CD4-positive, CD25-positive, alpha-beta regulatory T cell (primary cell): Measurements from ENCODE around the gene NFKB1. TPM values are rescaled to one million over a fixed set of nuclear protein-coding genes. Genes with fewer than 3 reads are reported as not detected.

Experiments
- ATAC-seq, 2 donors: fragments of 150-1000 bp; cut with Tn5 transposase; one replicate each; pipeline ENCODE4 v1.10.0; 2021; ENCODE audit warnings: low read depth in 2 of 2, moderate number of reproducible peaks in 2 of 2, moderate library complexity in 1 of 2
- DNase-seq, 3 donors: peaks; one replicate each; pipeline versions ENCODE4 v3.0.0 to v3.0.0-alpha.2; 2012 to 2022; ENCODE audit warnings: mixed read lengths in 1 of 3
- H3K27ac ChIP-seq: one replicate; pipeline ENCODE4 v1.7.0; 2013; ENCODE audit warnings: mild to moderate bottlenecking, low read length; ENCODE audit not compliant: insufficient read depth, poor library complexity, severe bottlenecking
- H3K27me3 ChIP-seq: one replicate; pipeline ENCODE4 v1.7.0; 2013; ENCODE audit warnings: low read length; ENCODE audit not compliant: control insufficient read depth, insufficient read depth
- H3K36me3 ChIP-seq: one replicate; pipeline ENCODE4 v1.7.0; 2013; ENCODE audit warnings: mild to moderate bottlenecking, low read length, moderate library complexity; ENCODE audit not compliant: control insufficient read depth, insufficient read depth
- H3K4me1 ChIP-seq: 2 replicates; pipeline ENCODE4 v1.7.0; 2013; ENCODE audit warnings: mild to moderate bottlenecking, low read length; ENCODE audit not compliant: insufficient read depth, control insufficient read depth, poor library complexity, severe bottlenecking
- H3K4me3 ChIP-seq: one replicate; pipeline ENCODE4 v1.7.0; 2013; ENCODE audit warnings: low read depth, mild to moderate bottlenecking, low read length, moderate library complexity
- H3K9me3 ChIP-seq, 2 experiments: 1 replicate in 1 of 2; 2 replicates in 1 of 2; pipeline ENCODE4 v1.7.0; 2013; ENCODE audit warnings: low read length in 2 of 2, mild to moderate bottlenecking in 1 of 2, moderate library complexity in 1 of 2; ENCODE audit not compliant: control insufficient read depth in 2 of 2
- H3K27ac Mint-ChIP-seq, 3 donors: one replicate each; pipeline ENCODE4 v1.8.0; 2020 to 2022; ENCODE audit warnings: mild to moderate bottlenecking in 3 of 3, mixed read lengths in 3 of 3, moderate library complexity in 2 of 3
- H3K27me3 Mint-ChIP-seq: one replicate; pipeline ENCODE4 v1.8.0; 2022; ENCODE audit warnings: mild to moderate bottlenecking, mixed read lengths
- H3K36me3 Mint-ChIP-seq: one replicate; pipeline ENCODE4 v1.8.0; 2020; ENCODE audit warnings: mixed read lengths
- H3K4me1 Mint-ChIP-seq, 4 donors: one replicate each; pipeline ENCODE4 v1.8.0; 2020 to 2022; ENCODE audit warnings: mixed read lengths in 4 of 4, mild to moderate bottlenecking in 1 of 4
- H3K4me3 Mint-ChIP-seq, 4 donors: one replicate each; pipeline ENCODE4 v1.8.0; 2020 to 2022; ENCODE audit warnings: mild to moderate bottlenecking in 4 of 4, mixed read lengths in 4 of 4, moderate library complexity in 3 of 4
- H3K9me3 Mint-ChIP-seq, 7 donors: one replicate each; pipeline ENCODE4 v1.8.0; 2020 to 2022; ENCODE audit warnings: mixed read lengths in 7 of 7, mild to moderate bottlenecking in 3 of 7, moderate library complexity in 2 of 7
- polyA plus RNA-seq, 4 donors: library from polyadenylated mRNA; unstranded; fragments of 300-500 nt; fragmentation: Illumina TruSeq; gene quantifications; one replicate each; pipeline ENCODE4 v1.2.3, GENCODE V29; 2021
- total RNA-seq: library from RNA; stranded (reverse); gene quantifications from one replicate; pipeline ENCODE4 v1.2.3, GENCODE V29; 2022

The NFKB1 gene
- total and polyA plus RNA-seq, 5 donors from 2014 or later, result 9.2 to 152 (median 15.4) TPM

GRCh38 chr4:102586002-102586643 is 85.0 kb downstream of the NFKB1 start:
- Histone ChIP-seq H3K4me3 (peak overlapping the region; percentile 61), H3K27ac (peak overlapping the region; percentile 61), H3K27me3 (no peaks in the 10 kb centered on the region), H3K9me3 (no peaks in the 10 kb centered on the region), H3K36me3 (peaks cover 40% of the 10 kb centered on the region), H3K4me1 (peaks cover 33% of the 10 kb centered on the region)
- DNase-seq (no peak), ATAC-seq (peak; percentile 16 to 25)
- Mint-ChIP-seq H3K27ac (peak overlapping the region; percentile 79 to 91 (median 86)), H3K4me1 (peaks cover 35 to 55% (median 43%) of the 10 kb centered on the region in 4 donors), H3K27me3 (no peaks in the 10 kb centered on the region), H3K36me3 (peaks cover 39% of the 10 kb centered on the region), H3K9me3 (no peaks in the 10 kb centered on the region), H3K4me3 (peak overlapping the region in 3 of 4 donors; percentile 15 to 42 (median 41))

DNA sequence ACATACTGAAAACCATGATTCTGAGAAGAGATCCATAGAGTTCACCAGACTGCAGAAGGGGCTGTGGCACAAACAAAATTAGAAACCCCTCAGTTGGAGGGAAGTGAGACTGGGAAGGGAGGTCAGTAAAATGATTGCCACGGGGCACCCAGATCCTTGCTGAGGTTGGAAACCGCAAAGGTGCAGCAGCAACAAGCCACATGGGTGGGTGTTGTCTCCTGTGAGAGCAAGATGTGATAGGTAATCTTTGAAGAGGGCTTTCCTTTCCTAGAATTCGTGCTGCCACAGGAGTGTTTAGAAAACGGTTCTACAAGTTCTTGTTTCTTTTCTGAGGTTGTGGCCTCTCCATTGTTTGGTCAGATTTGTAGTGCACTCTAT is 85.5 kb downstream of the NFKB1 start:
- peak overlapping the region; percentile 61 for H3K27ac ChIP-seq
- no peaks in the 10 kb centered on the region for H3K9me3 ChIP-seq
- peak overlapping the region; percentile 61 for H3K4me3 ChIP-seq
- peaks cover 33% of the 10 kb centered on the region for H3K4me1 ChIP-seq
- Mint-ChIP-seq H3K27me3 (no peaks in the 10 kb centered on the region), H3K4me3 (peak overlapping the region; percentile 1 to 42 (median 28)), H3K4me1 (peaks cover 38 to 58% (median 44%) of the 10 kb centered on the region in 4 donors), H3K36me3 (peaks cover 42% of the 10 kb centered on the region), H3K9me3 (no peaks in the 10 kb centered on the region), H3K27ac (peak overlapping the region; percentile 79 to 91 (median 86))
- H3K36me3 ChIP-seq, result peaks cover 39% of the 10 kb centered on the region
- ATAC-seq (peak; percentile 78 to 87), DNase-seq (peak in 2 of 3 donors; percentile 8 to 95)
- H3K27me3 ChIP-seq, result no peaks in the 10 kb centered on the region

GRCh38 chr4:102589743-102590142 is 88.6 kb downstream of the NFKB1 start:
- Mint-ChIP-seq H3K4me3 (peak overlapping the region in 2 of 4 donors; percentile 6 to 65), H3K9me3 (peaks cover 0 to 2% (median 0%) of the 10 kb centered on the region in 7 donors), H3K4me1 (peaks cover 52 to 84% (median 66%) of the 10 kb centered on the region in 4 donors), H3K36me3 (peaks cover 47% of the 10 kb centered on the region), H3K27me3 (no peaks in the 10 kb centered on the region), H3K27ac (peak overlapping the region; percentile 12 to 62 (median 22))
- Histone ChIP-seq H3K36me3 (peaks cover 23% of the 10 kb centered on the region), H3K27ac (no peak overlapping the region), H3K27me3 (no peaks in the 10 kb centered on the region), H3K4me1 (peaks cover 39% of the 10 kb centered on the region), H3K4me3 (peak overlapping the region; percentile 28), H3K9me3 (no peaks in the 10 kb centered on the region)
- peak in 1 of 3 donors; percentile 57 for DNase-seq
- ATAC-seq, result no peak

- Mint-ChIP-seq H3K9me3 (peaks cover 0 to 2% (median 0%) of the 10 kb centered on the region in 7 donors), H3K36me3 (peaks cover 65% of the 10 kb centered on the region), H3K4me3 (peak overlapping the region in 1 of 4 donors; percentile 11), H3K4me1 (peaks cover 32 to 74% (median 65%) of the 10 kb centered on the region in 4 donors), H3K27ac (peak overlapping the region; percentile 4 to 64 (median 19)), H3K27me3 (no peaks in the 10 kb centered on the region)
- H3K4me3 ChIP-seq, result no peak overlapping the region
- DNase-seq, result no peak
- no peak for ATAC-seq
- no peaks in the 10 kb centered on the region for H3K9me3 ChIP-seq
- no peaks in the 10 kb centered on the region for H3K27me3 ChIP-seq
- peaks cover 43% of the 10 kb centered on the region for H3K36me3 ChIP-seq
- no peak overlapping the region for H3K27ac ChIP-seq
- peaks cover 18% of the 10 kb centered on the region for H3K4me1 ChIP-seq
Measured at GRCh38 chr4:102592256-102592655, 91.1 kb downstream of the NFKB1 start.

- Mint-ChIP-seq H3K4me3 (peak overlapping the region in 1 of 4 donors; percentile 2), H3K4me1 (peaks cover 38 to 74% (median 65%) of the 10 kb centered on the region in 4 donors), H3K9me3 (peaks cover 0 to 2% (median 0%) of the 10 kb centered on the region in 7 donors), H3K27ac (peak overlapping the region in 2 of 3 donors; percentile 19 to 87), H3K36me3 (peaks cover 67% of the 10 kb centered on the region), H3K27me3 (no peaks in the 10 kb centered on the region)
- Histone ChIP-seq H3K4me3 (no peak overlapping the region), H3K36me3 (peaks cover 50% of the 10 kb centered on the region), H3K27ac (no peak overlapping the region), H3K27me3 (no peaks in the 10 kb centered on the region), H3K4me1 (peaks cover 21% of the 10 kb centered on the region), H3K9me3 (no peaks in the 10 kb centered on the region)
- DNase-seq, result no peak
- no peak for ATAC-seq
Measured at GRCh38 chr4:102593147-102593546, 92.0 kb downstream of the NFKB1 start.

DNA sequence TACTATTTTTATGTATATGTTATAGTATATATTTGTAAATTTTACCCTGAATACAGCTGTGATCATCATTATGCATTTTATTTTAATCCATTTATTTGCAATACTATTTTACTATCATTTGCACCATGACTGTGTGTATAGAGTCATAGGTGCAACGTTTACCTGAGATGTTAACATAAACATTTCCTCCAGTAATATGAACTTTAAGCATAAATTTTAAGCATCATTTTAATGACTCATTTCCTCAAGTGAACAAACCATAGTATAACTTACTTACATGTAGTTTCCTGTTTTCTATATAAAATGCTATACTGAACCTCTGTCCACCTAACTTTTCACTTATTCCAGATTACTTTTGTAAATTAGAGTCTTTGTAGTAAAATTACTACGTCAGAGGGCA is 92.8 kb downstream of the NFKB1 start:
- Histone ChIP-seq H3K36me3 (peaks cover 50% of the 10 kb centered on the region), H3K27ac (no peak overlapping the region), H3K4me1 (peaks cover 23% of the 10 kb centered on the region), H3K4me3 (no peak overlapping the region), H3K9me3 (no peaks in the 10 kb centered on the region), H3K27me3 (no peaks in the 10 kb centered on the region)
- H3K36me3 Mint-ChIP-seq, result peaks cover 69% of the 10 kb centered on the region
- peaks cover 0 to 2% (median 0%) of the 10 kb centered on the region in 7 donors for H3K9me3 Mint-ChIP-seq
- ATAC-seq (no peak), DNase-seq (peak in 1 of 3 donors; percentile 50)
- H3K4me3 Mint-ChIP-seq, result no peak overlapping the region
- peak overlapping the region in 2 of 3 donors; percentile 45 to 83 for H3K27ac Mint-ChIP-seq
- peaks cover 44 to 76% (median 67%) of the 10 kb centered on the region in 4 donors for H3K4me1 Mint-ChIP-seq
- no peaks in the 10 kb centered on the region for H3K27me3 Mint-ChIP-seq

DNA sequence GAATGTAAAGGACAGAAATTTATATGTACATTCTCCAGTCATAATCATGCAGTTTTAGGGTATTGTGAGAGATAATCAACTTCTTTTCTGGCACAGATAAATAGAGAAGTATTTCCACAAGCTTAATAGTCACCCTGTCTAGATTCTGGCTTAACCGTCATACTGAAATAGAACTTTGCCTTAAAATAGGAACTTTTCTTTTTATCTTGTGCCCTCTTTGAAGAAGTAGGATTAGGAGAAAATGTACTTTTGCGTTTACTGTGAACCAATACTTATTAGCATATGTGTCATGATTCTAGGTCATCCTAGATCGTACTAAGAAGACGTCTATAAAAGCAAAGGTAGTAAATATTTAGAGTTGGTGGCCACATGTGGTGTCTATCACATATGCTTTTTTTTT is 95.4 kb downstream of the NFKB1 start:
- Histone ChIP-seq H3K27ac (no peak overlapping the region), H3K4me3 (no peak overlapping the region), H3K4me1 (peaks cover 26% of the 10 kb centered on the region), H3K36me3 (peaks cover 62% of the 10 kb centered on the region), H3K9me3 (no peaks in the 10 kb centered on the region), H3K27me3 (no peaks in the 10 kb centered on the region)
- Mint-ChIP-seq H3K36me3 (peaks cover 65% of the 10 kb centered on the region), H3K4me3 (no peak overlapping the region), H3K4me1 (peaks cover 37 to 67% (median 63%) of the 10 kb centered on the region in 4 donors), H3K27ac (peak overlapping the region in 2 of 3 donors; percentile 74 to 84), H3K27me3 (no peaks in the 10 kb centered on the region), H3K9me3 (peaks cover 0 to 2% (median 0%) of the 10 kb centered on the region in 7 donors)
- DNase-seq, result no peak
- ATAC-seq, result no peak
